OCI-LY3 (cell line): Measurements from ENCODE around the gene NTHL1.

Source experiments
- CTCF ChIP-seq: fragments of 200-600, 300-600 bp; sonication (generic); IDR thresholded peaks from 2 replicates; pipeline ENCODE4 v1.5.1; 2014; ENCODE audit warnings: antibody characterized with exemption, low read length, low read depth
- EZH2phosphoT487 ChIP-seq: fragments of 200-600 bp; shearing (Covaris generic); IDR thresholded peaks from 2 replicates; pipeline ENCODE4 v1.6.1; 2018; ENCODE audit warnings: antibody characterized with exemption, mixed run types, low read depth

- no peak for TF ChIP-seq CTCF
- no peak for TF ChIP-seq EZH2phosphoT487
Measured at GRCh38 chr16:2071454-2072202, 24.0 kb upstream of the NTHL1 start.
